ENCODE measurements around the gene CREB3L1.

DNA sequence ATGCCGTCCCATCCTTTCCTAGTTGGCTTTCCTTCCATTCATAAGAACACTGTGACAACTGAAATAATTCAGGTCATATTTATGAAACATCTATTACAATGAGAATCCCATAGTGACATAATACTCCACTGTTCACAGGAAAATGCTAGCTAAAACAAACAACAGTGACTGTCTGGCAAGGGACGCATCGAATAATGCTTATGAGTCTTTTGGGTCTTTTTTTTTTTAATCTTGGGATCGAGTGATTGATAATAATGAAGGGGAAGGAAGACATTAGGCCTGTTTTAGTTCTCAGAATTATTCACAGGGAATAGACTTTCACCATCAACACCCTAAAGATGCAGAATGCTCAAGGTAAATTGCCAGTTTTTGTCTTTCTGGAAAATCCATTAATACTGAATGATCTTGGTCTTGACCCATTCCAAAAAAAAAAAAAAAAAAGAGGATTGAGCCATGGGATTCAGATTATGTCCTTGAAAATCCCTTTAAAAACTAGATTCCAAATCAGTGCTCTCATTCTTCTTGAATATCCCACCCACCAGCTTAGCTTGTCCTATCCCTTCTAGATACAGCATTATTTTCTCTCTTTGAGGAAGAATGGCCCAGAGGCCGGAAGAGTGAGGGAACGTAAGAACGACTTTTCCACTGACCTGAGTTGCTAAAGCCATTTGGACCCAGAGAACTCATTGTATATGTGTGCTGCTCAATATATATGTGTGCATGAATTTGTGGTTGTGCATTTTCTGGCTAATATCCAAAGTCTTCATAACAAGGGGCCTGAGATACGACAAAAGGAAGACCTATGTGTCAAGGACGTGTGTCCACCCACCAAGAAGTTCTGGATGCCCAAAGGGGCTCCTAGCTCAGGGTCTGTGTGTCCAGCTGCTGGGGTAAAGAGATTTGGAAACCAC lies 35.2 kb upstream of the CREB3L1 start:
- TF ChIP-seq, protein P1, sequence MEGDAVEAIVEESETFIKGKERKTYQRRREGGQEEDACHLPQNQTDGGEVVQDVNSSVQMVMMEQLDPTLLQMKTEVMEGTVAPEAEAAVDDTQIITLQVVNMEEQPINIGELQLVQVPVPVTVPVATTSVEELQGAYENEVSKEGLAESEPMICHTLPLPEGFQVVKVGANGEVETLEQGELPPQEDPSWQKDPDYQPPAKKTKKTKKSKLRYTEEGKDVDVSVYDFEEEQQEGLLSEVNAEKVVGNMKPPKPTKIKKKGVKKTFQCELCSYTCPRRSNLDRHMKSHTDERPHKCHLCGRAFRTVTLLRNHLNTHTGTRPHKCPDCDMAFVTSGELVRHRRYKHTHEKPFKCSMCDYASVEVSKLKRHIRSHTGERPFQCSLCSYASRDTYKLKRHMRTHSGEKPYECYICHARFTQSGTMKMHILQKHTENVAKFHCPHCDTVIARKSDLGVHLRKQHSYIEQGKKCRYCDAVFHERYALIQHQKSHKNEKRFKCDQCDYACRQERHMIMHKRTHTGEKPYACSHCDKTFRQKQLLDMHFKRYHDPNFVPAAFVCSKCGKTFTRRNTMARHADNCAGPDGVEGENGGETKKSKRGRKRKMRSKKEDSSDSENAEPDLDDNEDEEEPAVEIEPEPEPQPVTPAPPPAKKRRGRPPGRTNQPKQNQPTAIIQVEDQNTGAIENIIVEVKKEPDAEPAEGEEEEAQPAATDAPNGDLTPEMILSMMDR (IDR thresholded peaks at IDR 0.05) = no peak
- no peak for TF ChIP-seq POLR2A (IDR thresholded peaks at IDR 0.05)
- no peak for TF ChIP-seq POLR2AphosphoS5 (IDR thresholded peaks at IDR 0.05)
- TF ChIP-seq EP300 (IDR thresholded peaks at IDR 0.05) = no peak

All from sigmoid colon (tissue), 4 donors.